Measurements from ENCODE around the gene STMN1. TPM values are rescaled to one million over a fixed set of nuclear protein-coding genes. Genes with fewer than 3 reads are reported as not detected.

STMN1 gene
- polyA plus RNA-seq, 1 donor from 2014 or later, result 1,950 TPM

DNA sequence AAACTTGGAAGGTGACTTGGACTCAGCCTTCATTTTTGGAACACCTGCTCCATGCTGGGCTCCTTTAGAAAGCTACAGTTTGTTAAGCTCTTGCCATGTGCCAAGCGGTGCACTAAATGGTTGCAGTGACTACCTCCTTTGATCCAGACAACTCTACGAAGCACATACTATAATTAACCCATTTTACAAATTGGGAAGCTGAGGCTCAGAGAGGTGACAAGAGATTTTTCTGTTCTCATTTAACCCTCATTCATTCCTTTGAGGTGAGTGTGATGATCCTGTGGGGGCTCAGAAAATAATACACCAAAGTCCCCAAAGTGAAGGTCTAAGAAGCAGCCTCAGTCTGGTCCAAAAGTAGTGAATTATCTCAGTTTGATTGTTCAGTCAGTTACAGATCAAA, 29.1 kb downstream of the STMN1 start:
- Histone ChIP-seq H4K20me1 (ENCODE audit: insufficient read depth) (no peaks in the 10 kb centered on the region), H3K36me3 (ENCODE audit: insufficient read depth, low read length) (peaks cover 6% of the 10 kb centered on the region), H3K79me2 (replicated peaks; ENCODE audit: insufficient read depth, low read length) (no peaks in the 10 kb centered on the region), H3K9ac (ENCODE audit: low read length) (no peak overlapping the region), H3F3A (ENCODE audit: insufficient read depth, low read length, poor library complexity, severe bottlenecking) (no peaks in the 10 kb centered on the region), H3K4me3 (ENCODE audit: low read length) (no peak overlapping the region), H3K9me2 (ENCODE audit: insufficient read depth, low read length) (no peaks in the 10 kb centered on the region), H3K27me3 (ENCODE audit: insufficient read depth, low read depth, low read length) (peaks cover 21% of the 10 kb centered on the region), H2AFZ (ENCODE audit: low read depth, low read length) (no peak overlapping the region), H3K27ac (ENCODE audit: low read length) (no peak overlapping the region), H3K9me3 (ENCODE audit: low read length) (no peaks in the 10 kb centered on the region), H3K4me2 (ENCODE audit: low read length) (no peak overlapping the region)
- TF ChIP-seq MXI1 (conservative IDR thresholded peaks at IDR 0.05; ENCODE audit: poor library complexity, severe bottlenecking) (no peak), SMC3 (conservative IDR thresholded peaks at IDR 0.05; ENCODE audit: poor library complexity) (no peak), EZH2 (IDR thresholded peaks at IDR 0.05; ENCODE audit: borderline replicate concordance, insufficient read depth, low read length, poor library complexity, severe bottlenecking) (no peak), EP300 (conservative IDR thresholded peaks at IDR 0.05; ENCODE audit: poor library complexity, severe bottlenecking) (no peak), POLR2AphosphoS5 (IDR thresholded peaks at IDR 0.05) (no peak)
- TF ChIP-seq, protein P1, sequence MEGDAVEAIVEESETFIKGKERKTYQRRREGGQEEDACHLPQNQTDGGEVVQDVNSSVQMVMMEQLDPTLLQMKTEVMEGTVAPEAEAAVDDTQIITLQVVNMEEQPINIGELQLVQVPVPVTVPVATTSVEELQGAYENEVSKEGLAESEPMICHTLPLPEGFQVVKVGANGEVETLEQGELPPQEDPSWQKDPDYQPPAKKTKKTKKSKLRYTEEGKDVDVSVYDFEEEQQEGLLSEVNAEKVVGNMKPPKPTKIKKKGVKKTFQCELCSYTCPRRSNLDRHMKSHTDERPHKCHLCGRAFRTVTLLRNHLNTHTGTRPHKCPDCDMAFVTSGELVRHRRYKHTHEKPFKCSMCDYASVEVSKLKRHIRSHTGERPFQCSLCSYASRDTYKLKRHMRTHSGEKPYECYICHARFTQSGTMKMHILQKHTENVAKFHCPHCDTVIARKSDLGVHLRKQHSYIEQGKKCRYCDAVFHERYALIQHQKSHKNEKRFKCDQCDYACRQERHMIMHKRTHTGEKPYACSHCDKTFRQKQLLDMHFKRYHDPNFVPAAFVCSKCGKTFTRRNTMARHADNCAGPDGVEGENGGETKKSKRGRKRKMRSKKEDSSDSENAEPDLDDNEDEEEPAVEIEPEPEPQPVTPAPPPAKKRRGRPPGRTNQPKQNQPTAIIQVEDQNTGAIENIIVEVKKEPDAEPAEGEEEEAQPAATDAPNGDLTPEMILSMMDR (IDR thresholded peaks at IDR 0.05; ENCODE audit: poor library complexity, severe bottlenecking), result no peak

DNA sequence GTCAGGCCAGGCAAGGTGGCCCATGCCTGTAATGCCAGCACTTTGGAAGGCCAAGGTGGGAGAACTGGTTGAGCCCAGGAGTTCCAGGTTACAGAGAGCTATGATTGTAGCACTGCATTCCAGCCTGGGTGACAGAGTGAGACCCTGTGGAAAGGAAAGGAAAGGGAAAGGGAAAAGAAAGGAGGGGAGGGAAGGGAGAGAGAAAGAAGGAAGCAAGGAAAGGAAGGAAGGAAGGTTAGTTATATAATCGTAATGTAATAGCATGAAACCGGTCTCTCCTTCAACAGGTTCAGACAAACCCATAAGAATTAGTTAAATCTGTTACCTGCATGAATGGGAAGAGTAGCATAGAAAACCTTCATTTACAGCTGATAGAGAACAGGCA, 29.5 kb downstream of the STMN1 start:
- Histone ChIP-seq H3K9me2 (ENCODE audit: insufficient read depth, low read length) (no peaks in the 10 kb centered on the region), H3K9ac (ENCODE audit: low read length) (no peak overlapping the region), H3K79me2 (replicated peaks; ENCODE audit: insufficient read depth, low read length) (no peaks in the 10 kb centered on the region), H3K27me3 (ENCODE audit: insufficient read depth, low read depth, low read length) (peaks cover 21% of the 10 kb centered on the region), H3K27ac (ENCODE audit: low read length) (no peak overlapping the region), H3K4me2 (ENCODE audit: low read length) (no peak overlapping the region), H3F3A (ENCODE audit: insufficient read depth, low read length, poor library complexity, severe bottlenecking) (no peaks in the 10 kb centered on the region), H3K9me3 (ENCODE audit: low read length) (no peaks in the 10 kb centered on the region), H4K20me1 (ENCODE audit: insufficient read depth) (no peaks in the 10 kb centered on the region), H3K36me3 (ENCODE audit: insufficient read depth, low read length) (peaks cover 5% of the 10 kb centered on the region), H3K4me3 (ENCODE audit: low read length) (no peak overlapping the region), H2AFZ (ENCODE audit: low read depth, low read length) (no peak overlapping the region)
- TF ChIP-seq, protein P2, sequence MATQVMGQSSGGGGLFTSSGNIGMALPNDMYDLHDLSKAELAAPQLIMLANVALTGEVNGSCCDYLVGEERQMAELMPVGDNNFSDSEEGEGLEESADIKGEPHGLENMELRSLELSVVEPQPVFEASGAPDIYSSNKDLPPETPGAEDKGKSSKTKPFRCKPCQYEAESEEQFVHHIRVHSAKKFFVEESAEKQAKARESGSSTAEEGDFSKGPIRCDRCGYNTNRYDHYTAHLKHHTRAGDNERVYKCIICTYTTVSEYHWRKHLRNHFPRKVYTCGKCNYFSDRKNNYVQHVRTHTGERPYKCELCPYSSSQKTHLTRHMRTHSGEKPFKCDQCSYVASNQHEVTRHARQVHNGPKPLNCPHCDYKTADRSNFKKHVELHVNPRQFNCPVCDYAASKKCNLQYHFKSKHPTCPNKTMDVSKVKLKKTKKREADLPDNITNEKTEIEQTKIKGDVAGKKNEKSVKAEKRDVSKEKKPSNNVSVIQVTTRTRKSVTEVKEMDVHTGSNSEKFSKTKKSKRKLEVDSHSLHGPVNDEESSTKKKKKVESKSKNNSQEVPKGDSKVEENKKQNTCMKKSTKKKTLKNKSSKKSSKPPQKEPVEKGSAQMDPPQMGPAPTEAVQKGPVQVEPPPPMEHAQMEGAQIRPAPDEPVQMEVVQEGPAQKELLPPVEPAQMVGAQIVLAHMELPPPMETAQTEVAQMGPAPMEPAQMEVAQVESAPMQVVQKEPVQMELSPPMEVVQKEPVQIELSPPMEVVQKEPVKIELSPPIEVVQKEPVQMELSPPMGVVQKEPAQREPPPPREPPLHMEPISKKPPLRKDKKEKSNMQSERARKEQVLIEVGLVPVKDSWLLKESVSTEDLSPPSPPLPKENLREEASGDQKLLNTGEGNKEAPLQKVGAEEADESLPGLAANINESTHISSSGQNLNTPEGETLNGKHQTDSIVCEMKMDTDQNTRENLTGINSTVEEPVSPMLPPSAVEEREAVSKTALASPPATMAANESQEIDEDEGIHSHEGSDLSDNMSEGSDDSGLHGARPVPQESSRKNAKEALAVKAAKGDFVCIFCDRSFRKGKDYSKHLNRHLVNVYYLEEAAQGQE (IDR thresholded peaks at IDR 0.05; ENCODE audit: borderline replicate concordance), result no peak
- TF ChIP-seq EP300 (conservative IDR thresholded peaks at IDR 0.05; ENCODE audit: poor library complexity, severe bottlenecking) (no peak), EZH2 (IDR thresholded peaks at IDR 0.05; ENCODE audit: borderline replicate concordance, insufficient read depth, low read length, poor library complexity, severe bottlenecking) (no peak), TAF1 (IDR thresholded peaks at IDR 0.05; ENCODE audit: low read depth) (no peak)
- TF ChIP-seq, protein P1 (IDR thresholded peaks at IDR 0.05; ENCODE audit: poor library complexity, severe bottlenecking), result no peak
